ENCODE measurements around the gene BSCL2.
"Not testable (repeated sequence)": the region's sequence is repeated elsewhere in the genome, so short reads cannot be mapped to it uniquely, and the experiment has no call there.

Gene BSCL2

DNA sequence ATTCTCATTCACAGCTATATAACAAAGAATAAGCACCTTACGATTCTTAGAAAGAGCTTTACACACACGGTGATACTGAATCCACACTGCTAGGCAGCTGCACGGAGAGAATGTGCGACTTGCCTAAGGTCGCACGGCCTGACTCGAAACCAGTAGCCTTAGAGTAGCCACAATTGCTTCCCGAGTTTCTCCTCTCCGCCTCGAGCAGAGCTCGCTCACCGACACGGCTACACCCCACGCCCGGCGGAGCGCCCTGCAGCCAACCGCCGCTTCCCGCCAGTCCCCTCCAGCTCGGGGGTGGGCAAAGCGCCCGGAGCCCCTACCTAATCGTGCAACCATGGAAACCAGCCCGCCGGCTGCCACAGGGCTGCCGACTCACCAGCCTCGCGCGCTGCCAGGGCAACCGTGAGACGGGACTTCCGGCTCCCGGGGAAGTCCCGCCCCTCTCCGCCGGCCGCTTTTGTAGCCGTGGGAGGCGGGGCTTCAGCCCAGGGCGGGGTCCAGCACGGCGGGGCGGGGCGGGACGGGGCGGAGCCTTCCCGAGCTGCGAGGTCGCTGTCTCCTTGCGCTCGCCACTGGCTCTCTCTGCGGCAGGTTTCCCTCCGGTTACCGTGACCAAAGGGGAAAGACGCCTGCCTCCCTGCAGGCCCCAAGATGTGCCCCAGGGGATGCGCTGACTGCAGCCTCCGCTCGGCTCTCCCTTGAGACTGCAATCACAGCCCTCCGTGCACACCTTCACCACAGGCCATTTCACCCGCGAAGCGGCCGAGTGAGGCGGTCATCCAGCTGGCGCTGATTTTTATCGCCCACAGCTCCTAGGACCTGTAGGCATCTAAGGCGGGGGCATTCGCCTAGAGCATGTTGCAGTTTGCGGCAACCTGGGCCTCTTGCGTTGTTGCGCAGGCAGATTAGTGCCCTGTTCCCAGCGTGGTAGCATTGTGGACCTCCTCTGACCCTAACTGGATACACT is 1.1 kb downstream of the BSCL2 start:
- Histone ChIP-seq H3K36me3 (ENCODE audit: control insufficient read depth, insufficient read depth, low read length) (peaks cover 29% of the 10 kb centered on the region), H3K9me3 (ENCODE audit: control insufficient read depth, insufficient read depth, low read length) (no peaks in the 10 kb centered on the region), H3K9ac (ENCODE audit: low read depth, low read length) (peak overlapping the region; percentile 82), H3K27ac (ENCODE audit: low read depth, low read length) (peak overlapping the region; percentile 94), H3K4me1 (ENCODE audit: control insufficient read depth, insufficient read depth, low read length) (peaks cover 19% of the 10 kb centered on the region), H3K4me3 (ENCODE audit: low read depth, low read length) (peak overlapping the region; percentile 97), H3K27me3 (ENCODE audit: control insufficient read depth, insufficient read depth, low read length) (no peaks in the 10 kb centered on the region)

GRCh38 chr11:62705413-62705812 is 1.8 kb downstream of the BSCL2 start:
- peak overlapping the region; percentile 97 for H3K4me3 ChIP-seq (ENCODE audit: low read depth, low read length)
- no peaks in the 10 kb centered on the region for H3K27me3 ChIP-seq (ENCODE audit: control insufficient read depth, insufficient read depth, low read length)
- H3K9me3 ChIP-seq (ENCODE audit: control insufficient read depth, insufficient read depth, low read length): no peaks in the 10 kb centered on the region
- peaks cover 19% of the 10 kb centered on the region for H3K4me1 ChIP-seq (ENCODE audit: control insufficient read depth, insufficient read depth, low read length)
- H3K9ac ChIP-seq (ENCODE audit: low read depth, low read length): peak overlapping the region; percentile 74
- H3K27ac ChIP-seq (ENCODE audit: low read depth, low read length): peak overlapping the region; percentile 86
- peaks cover 30% of the 10 kb centered on the region for H3K36me3 ChIP-seq (ENCODE audit: control insufficient read depth, insufficient read depth, low read length)

- H3K4me1 ChIP-seq (ENCODE audit: control insufficient read depth, insufficient read depth, low read length): peaks cover 14% of the 10 kb centered on the region
- H3K27me3 ChIP-seq (ENCODE audit: control insufficient read depth, insufficient read depth, low read length); H3K27ac ChIP-seq (ENCODE audit: low read depth, low read length); H3K9me3 ChIP-seq (ENCODE audit: control insufficient read depth, insufficient read depth, low read length); H3K4me3 ChIP-seq (ENCODE audit: low read depth, low read length); H3K9ac ChIP-seq (ENCODE audit: low read depth, low read length): not testable (repeated sequence)
- H3K36me3 ChIP-seq (ENCODE audit: control insufficient read depth, insufficient read depth, low read length): peaks cover 34% of the 10 kb centered on the region
Observed at GRCh38 chr11:62703921-62704320, 3.3 kb downstream of the BSCL2 start.

DNA sequence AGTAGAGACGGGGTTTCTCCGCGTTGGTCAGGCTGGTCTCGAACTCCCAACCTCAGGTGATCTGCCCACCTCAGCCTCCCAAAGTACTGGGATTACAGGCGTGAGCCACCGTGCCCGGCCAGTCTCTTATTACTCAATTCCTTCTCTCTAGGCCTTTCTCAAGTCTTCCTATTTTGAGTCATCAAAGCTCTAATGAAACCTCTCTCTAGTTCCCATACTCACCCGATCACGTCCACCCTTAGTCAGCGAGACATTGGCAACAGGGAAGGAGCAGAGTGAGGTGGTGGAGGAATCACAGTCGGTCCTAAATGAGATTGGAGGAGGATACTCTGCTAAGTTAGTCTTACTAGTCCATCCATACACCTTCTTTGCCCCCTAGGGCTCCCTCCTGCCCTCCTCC is 5.0 kb downstream of the BSCL2 start:
- no peaks in the 10 kb centered on the region for H3K4me1 ChIP-seq (ENCODE audit: control insufficient read depth, insufficient read depth, low read length)
- no peaks in the 10 kb centered on the region for H3K9me3 ChIP-seq (ENCODE audit: control insufficient read depth, insufficient read depth, low read length)
- no peak overlapping the region for H3K27ac ChIP-seq (ENCODE audit: low read depth, low read length)
- H3K4me3 ChIP-seq (ENCODE audit: low read depth, low read length): no peak overlapping the region
- H3K9ac ChIP-seq (ENCODE audit: low read depth, low read length): no peak overlapping the region
- peaks cover 34% of the 10 kb centered on the region for H3K36me3 ChIP-seq (ENCODE audit: control insufficient read depth, insufficient read depth, low read length)
- H3K27me3 ChIP-seq (ENCODE audit: control insufficient read depth, insufficient read depth, low read length): no peaks in the 10 kb centered on the region

DNA sequence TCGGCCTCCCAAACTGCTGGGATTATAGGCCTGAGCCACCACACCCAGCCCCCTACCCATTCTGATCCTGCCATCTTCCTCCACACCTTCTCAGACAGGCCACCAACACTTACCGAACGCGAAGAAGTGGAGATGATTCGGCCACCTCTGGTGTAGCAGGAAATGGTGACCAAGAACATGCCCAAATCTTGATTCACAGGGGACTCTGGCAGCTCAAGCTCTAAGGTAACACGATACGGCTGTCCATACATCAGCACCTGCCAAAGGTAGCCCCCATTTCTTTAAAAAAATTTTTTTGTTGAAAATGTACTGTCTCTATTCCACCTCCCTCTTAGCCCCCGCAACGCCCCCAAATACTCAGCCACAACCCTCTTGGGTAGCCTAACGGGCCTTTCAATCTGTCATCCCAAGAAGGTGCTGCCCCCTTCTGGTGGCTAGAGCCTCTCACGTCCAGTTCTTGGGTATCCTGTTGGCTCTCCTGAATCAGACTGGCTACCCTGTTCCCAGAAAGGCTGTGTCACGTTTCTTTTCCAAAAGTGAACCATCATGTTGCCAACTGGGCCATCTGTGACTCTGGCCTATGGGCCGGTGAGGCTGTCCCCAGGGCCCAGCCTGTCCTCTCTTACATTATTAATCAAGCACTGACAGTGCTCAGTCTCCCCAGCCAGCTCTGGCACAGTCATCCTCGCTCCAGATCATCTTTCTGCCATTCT is 12.6 kb downstream of the BSCL2 start:
- no peak overlapping the region for H3K9ac ChIP-seq (ENCODE audit: low read depth, low read length)
- no peaks in the 10 kb centered on the region for H3K27me3 ChIP-seq (ENCODE audit: control insufficient read depth, insufficient read depth, low read length)
- peaks cover 45% of the 10 kb centered on the region for H3K36me3 ChIP-seq (ENCODE audit: control insufficient read depth, insufficient read depth, low read length)
- no peaks in the 10 kb centered on the region for H3K4me1 ChIP-seq (ENCODE audit: control insufficient read depth, insufficient read depth, low read length)
- H3K27ac ChIP-seq (ENCODE audit: low read depth, low read length): peak overlapping the region; percentile 60
- H3K9me3 ChIP-seq (ENCODE audit: control insufficient read depth, insufficient read depth, low read length): no peaks in the 10 kb centered on the region
- no peak overlapping the region for H3K4me3 ChIP-seq (ENCODE audit: low read depth, low read length)

GRCh38 chr11:62693624-62694023 is 13.6 kb downstream of the BSCL2 start:
- peaks cover 44% of the 10 kb centered on the region for H3K36me3 ChIP-seq (ENCODE audit: control insufficient read depth, insufficient read depth, low read length)
- not testable (repeated sequence) for H3K9me3 ChIP-seq (ENCODE audit: control insufficient read depth, insufficient read depth, low read length); H3K27me3 ChIP-seq (ENCODE audit: control insufficient read depth, insufficient read depth, low read length); H3K9ac ChIP-seq (ENCODE audit: low read depth, low read length); H3K27ac ChIP-seq (ENCODE audit: low read depth, low read length); H3K4me3 ChIP-seq (ENCODE audit: low read depth, low read length); H3K4me1 ChIP-seq (ENCODE audit: control insufficient read depth, insufficient read depth, low read length)

DNA sequence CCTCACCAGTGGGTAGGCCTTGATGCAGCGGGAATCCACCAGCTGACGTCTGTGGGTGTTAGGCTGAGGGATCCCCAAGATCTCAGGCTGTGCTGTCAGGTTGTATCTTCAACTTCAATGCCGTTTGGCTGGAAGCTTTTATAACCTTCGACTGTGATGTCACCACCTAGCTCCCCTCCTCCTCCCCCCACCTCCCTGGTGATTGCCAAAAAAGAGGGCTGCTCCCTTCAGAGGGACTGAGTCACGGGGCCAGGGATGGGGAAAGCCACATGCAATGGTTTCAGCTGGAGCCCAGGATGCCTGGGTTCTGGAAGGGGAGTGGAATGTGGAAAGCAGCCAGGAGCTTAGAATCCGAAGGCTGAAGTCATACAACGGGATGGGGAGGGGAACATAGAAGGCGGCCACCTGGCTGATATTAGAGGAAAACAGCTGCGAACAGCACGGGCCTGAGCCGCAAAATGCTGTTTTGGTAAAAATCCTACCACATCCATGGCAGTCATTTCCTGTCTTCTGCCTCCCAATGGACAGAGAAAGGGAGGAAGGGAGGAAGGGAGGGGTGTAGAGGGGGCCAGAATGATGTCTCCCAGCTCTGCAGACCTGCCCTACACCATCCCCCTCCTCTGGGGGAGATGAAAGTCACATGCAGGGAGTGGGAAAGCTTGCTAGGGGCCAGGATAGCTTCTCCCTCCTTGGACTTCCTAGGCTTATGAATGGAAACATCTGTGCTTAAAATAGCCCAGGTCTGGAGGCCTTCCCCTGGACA is 17.6 kb downstream of the BSCL2 start, which contains the start of gene LRRN4CL:
Gene LRRN4CL, minus strand, starts transcription at position 110 of the 763 bp plus-strand sequence. CDS start 1,022 bp downstream, outside the sequence.
- Histone ChIP-seq H3K9me3 (ENCODE audit: control insufficient read depth, insufficient read depth, low read length) (no peaks in the 10 kb centered on the region), H3K4me1 (ENCODE audit: control insufficient read depth, insufficient read depth, low read length) (no peaks in the 10 kb centered on the region), H3K4me3 (ENCODE audit: low read depth, low read length) (no peak within 1 kb of the TSS), H3K9ac (ENCODE audit: low read depth, low read length) (no peak within 1 kb of the TSS), H3K36me3 (ENCODE audit: control insufficient read depth, insufficient read depth, low read length) (peaks cover 44% of the 10 kb centered on the region), H3K27ac (ENCODE audit: low read depth, low read length) (no peak within 1 kb of the TSS), H3K27me3 (ENCODE audit: control insufficient read depth, insufficient read depth, low read length) (no peaks in the 10 kb centered on the region)

DNA sequence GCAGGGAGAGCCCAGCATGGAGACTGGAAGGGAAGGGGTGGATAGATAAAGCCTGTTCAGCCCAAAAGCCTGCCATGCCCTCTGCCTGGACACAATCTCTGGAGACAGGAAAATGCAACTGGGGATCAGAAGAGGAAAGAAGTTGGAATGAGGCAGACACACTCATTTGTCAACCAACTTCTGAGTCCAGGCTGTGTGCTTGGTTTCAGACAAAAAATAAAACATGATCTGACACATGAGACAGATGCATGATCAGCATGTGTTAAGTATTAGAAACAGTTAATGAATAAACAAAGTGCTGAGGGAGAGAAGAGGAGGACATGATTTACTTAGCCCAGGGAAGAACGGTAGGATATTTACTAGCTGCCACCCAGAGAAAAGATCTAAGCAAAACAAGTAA is 18.7 kb downstream of the BSCL2 start:
- peaks cover 36% of the 10 kb centered on the region for H3K36me3 ChIP-seq (ENCODE audit: control insufficient read depth, insufficient read depth, low read length)
- no peak overlapping the region for H3K27ac ChIP-seq (ENCODE audit: low read depth, low read length)
- H3K4me3 ChIP-seq (ENCODE audit: low read depth, low read length): no peak overlapping the region
- no peaks in the 10 kb centered on the region for H3K4me1 ChIP-seq (ENCODE audit: control insufficient read depth, insufficient read depth, low read length)
- H3K27me3 ChIP-seq (ENCODE audit: control insufficient read depth, insufficient read depth, low read length): no peaks in the 10 kb centered on the region
- no peak overlapping the region for H3K9ac ChIP-seq (ENCODE audit: low read depth, low read length)
- no peaks in the 10 kb centered on the region for H3K9me3 ChIP-seq (ENCODE audit: control insufficient read depth, insufficient read depth, low read length)

DNA sequence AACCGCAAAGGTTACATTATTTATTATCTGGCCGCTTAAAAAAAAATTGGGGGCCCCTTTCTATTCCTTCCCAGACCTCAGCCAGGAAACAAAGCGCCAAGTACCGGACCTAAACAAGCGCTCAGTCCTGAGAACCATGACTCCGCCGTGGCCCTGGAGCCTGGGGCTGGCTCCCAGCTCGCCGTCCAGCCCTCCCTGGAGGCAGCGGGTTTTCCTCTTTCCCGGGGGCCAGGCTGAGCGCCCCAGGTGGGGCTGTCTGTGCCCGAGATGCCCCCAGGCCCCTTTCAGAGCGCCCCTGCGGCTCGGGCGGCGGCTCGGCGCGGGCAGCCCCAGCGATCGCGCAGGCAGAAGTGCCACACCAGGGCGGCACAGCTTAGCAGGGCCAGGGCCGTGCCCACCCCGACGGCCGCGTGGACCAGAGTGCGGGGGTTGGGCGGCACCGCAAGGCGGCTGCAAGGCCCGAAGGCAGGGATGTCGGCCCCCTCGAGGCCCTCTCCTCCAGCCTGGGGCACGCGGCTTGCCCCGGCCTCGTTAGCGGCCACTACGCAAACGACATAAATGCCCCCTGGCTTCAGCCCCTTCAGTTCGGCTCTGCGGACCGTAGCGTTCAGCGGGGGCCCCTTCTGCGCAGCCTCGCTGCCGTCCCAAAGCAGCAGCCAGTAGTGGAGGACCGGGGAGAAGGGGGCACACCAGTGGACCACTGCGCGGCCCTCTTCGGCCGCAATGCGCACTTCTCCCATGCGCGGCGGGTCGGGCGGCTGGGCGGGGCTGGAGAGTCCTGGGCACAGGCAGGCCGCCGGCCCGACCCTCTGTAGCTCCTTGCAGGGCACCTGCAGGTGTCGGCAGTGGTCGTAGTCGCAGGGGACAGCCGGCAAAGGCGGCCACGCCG is 19.5 kb downstream of the BSCL2 start:
- H3K4me3 ChIP-seq (ENCODE audit: low read depth, low read length): no peak overlapping the region
- H3K9ac ChIP-seq (ENCODE audit: low read depth, low read length): no peak overlapping the region
- H3K36me3 ChIP-seq (ENCODE audit: control insufficient read depth, insufficient read depth, low read length): peaks cover 29% of the 10 kb centered on the region
- no peaks in the 10 kb centered on the region for H3K27me3 ChIP-seq (ENCODE audit: control insufficient read depth, insufficient read depth, low read length)
- no peaks in the 10 kb centered on the region for H3K9me3 ChIP-seq (ENCODE audit: control insufficient read depth, insufficient read depth, low read length)
- H3K4me1 ChIP-seq (ENCODE audit: control insufficient read depth, insufficient read depth, low read length): no peaks in the 10 kb centered on the region
- no peak overlapping the region for H3K27ac ChIP-seq (ENCODE audit: low read depth, low read length)

DNA sequence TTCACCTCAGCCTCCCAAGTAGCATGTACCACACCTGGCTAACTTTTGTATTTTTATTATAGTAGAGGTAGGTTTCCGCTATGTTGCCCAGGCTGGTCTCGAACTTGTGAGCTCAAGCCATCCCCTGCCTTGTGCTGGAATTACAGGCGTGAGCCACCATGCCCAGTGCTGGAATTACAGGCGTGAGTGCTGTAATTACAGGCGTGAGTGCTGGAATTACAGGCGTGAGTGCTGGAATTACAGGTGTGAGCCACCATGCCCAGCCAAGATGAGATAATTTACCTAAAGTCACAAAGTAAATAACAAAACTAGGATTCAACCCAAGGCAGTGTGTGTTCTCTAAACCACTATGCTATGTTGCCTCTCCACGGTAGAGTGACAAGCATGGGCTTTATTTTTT is 24.7 kb downstream of the BSCL2 start:
- Histone ChIP-seq H3K9ac (ENCODE audit: low read depth, low read length) (no peak overlapping the region), H3K27ac (ENCODE audit: low read depth, low read length) (no peak overlapping the region), H3K4me3 (ENCODE audit: low read depth, low read length) (no peak overlapping the region), H3K4me1 (ENCODE audit: control insufficient read depth, insufficient read depth, low read length) (peaks cover 9% of the 10 kb centered on the region; the same call in 1 of the 2 replicates), H3K36me3 (ENCODE audit: control insufficient read depth, insufficient read depth, low read length) (peaks cover 7% of the 10 kb centered on the region), H3K9me3 (ENCODE audit: control insufficient read depth, insufficient read depth, low read length) (no peaks in the 10 kb centered on the region), H3K27me3 (ENCODE audit: control insufficient read depth, insufficient read depth, low read length) (no peaks in the 10 kb centered on the region)
